Left hindlimb (tissue), 1 donor: Measurements from ENCODE around the gene CEACAM6.
"Not testable (repeated sequence)": the region's sequence is repeated elsewhere in the genome, so short reads cannot be mapped to it uniquely, and the experiment has no call there.

Source experiments
- DNase-seq: peaks from one replicate; pipeline ENCODE4 v3.0.0-alpha.2; 2018

Gene CEACAM6

DNA sequence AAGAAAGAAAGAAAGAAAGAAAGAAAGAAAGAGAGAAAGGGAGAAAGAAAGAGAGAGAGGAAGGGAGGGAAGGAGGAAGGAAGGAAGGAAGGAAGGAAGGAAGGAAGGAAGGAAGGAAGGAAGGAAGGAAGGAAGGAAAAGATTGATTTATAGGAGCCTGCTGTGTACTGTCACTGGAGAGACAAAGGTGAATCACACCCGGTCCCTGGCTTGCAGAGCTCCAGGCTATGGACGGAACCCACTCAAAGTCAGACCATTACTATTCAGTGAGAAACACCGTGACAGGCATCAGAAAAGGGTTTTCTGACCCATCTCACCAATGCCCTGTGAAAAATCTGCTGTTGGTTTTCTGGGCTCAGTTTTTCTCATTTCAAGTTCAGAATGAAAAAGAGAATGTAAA, 7.3 kb upstream of the CEACAM6 start:
- DNase-seq, result no peak

DNA sequence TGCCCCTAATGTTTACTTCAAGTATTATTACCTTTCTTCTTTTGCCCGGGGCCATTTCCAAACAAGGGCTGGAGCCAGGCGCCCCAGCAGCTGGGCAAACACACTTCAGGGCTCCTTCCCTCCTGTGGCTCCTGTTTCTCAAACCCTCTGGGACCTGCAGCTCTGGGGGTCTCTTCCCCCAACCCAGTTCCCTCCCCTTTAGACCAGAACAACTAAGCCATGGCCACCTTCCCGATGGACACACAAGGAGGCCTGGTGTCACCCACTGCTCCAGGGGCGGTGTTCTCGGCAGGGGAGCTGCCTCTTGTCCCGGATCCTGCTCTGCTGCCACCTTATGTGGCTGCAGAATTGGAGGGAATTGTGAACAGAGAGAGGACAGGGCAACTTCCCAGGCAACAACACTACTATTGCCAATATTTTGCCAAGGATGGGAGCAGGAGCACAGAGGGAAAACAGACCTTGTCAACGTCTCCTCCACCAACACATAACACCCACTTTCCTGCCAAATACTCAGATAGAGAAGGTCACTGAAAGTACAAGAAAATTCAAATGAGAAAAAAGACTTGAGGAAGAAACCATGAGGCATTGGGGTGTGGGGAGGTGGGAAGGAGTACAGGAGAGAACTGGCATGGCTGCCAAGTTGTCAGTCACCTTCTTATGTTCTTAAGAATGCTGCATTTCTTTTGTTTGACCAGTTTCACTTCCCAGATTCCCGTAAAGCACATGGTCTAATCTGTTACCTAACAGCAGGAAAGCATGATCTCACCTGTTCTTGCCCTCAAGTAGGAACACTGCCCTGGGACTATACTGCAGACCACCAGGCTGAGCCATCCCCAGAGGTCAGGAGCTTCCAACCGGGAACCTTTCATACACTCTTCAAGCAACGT, 4.8 kb upstream of the CEACAM6 start:
- not testable (repeated sequence) for DNase-seq

DNA sequence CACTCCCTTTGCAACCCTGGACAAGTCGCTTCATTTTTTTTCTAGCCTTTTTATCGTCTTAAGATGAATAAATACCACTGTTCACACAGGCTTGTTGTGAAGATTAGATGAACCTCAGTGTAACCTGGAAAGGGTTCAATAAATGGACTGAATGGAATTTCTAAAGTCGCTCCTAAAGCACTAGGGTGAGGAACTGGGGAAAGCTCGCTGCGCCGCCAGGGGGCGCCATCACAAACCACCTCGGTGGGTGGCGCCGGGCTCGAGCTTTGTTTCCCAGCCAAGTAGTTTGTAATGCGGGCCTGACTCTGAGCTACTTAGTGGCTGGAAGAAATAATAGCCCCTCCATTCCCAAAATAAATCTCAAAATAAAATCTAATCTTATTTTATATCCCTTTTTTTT, 2.2 kb upstream of the CEACAM6 start:
- no peak for DNase-seq

DNA sequence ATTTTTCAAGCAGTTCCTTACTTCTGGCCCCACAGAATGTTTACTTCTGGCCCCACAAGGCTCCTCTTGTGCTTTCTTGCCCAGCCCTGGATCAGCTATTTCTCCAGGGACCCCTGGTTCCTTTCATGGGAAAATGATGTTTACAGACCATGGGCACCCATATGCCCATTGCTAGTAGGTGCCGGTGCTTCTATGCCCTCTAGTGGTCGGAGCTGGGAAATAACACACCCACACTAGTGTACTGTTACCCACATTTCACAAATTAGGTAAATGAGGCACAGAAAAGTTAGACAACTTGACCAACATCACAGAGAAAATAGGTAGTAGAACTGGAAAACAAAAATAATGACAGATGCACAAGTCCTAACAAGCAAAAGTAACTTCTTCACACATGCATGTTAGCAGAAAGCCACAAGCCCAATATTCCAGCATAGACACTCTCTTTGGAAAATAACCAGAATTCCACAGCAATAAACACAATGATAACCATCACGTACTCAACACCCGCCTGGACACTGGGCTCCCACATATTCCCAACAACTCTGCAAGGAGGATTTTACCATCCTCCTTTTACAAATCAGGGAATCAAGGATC, 1.3 kb upstream of the CEACAM6 start:
- DNase-seq, result no peak

DNA sequence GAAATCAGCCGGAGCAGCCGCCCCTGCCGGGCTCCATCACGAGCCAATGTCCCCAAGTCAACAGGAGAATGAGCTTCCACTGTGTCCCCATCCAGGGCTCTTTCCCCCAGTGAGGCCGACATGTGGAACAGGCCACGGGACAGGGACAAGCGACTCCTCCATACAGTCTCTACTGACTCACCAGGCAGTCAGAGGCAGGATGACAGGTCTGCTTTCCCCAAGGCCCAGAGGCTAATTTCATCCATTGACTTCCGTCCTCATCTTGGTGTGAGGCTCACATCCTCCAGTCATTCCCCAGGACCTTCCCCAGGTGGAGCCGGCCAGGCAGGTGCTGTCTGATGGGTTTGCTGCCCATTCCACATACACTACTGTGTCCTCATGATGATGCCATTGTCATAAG, 3.5 kb downstream of the CEACAM6 start:
- no peak for DNase-seq

DNA sequence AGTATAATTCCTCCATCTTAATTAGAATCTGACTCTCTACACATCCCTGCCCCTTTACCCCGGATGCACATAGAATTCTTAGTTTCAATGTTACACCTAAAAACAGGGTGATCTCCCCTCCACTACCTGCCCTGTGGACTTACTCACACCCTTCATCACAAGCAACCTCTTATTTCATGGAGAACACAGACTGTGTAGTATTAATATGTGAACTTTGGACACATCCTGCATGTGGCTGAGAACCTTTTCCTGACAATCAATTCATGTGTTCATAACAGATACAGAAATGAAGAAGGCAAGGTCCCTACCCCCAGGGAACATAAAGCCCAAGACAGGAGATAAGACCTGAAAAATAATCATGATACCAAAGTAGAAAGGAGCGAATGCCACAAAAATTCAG, 11.8 kb downstream of the CEACAM6 start:
- no peak for DNase-seq

DNA sequence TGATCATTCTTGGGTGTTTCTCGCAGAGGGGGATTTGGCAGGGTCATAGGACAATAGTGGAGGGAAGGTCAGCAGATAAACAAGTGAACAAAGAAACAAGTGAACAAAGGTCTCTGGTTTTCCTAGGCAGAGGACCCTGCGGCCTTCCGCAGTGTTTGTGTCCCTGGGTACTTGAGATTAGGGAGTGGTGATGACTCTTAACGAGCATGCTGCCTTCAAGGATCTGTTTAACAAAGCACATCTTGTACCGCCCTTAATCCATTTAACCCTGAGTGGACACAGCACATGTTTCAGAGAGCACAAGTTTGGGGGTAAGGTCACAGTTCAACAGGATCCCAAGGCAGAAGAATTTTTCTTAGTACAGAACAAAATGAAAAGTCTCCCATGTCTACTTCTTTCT, 12.8 kb downstream of the CEACAM6 start:
- DNase-seq, result not testable (repeated sequence)

DNA sequence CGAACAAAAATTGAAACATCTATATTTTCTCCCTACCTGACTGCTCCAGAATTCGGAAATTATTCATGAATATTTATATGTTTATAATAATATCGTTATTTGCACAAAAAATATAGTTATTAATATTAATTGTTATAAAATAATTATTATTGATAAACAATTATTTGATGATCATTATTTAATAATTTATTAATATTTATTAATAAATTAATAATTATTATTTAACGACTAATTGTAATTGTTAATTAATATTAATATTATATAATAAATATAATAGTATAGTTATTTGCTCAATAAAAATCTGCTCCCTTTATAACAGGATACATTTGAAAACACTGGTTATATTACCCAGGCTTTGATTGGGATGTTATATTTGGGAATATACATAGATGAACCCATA, 14.3 kb downstream of the CEACAM6 start:
- no peak for DNase-seq

DNA sequence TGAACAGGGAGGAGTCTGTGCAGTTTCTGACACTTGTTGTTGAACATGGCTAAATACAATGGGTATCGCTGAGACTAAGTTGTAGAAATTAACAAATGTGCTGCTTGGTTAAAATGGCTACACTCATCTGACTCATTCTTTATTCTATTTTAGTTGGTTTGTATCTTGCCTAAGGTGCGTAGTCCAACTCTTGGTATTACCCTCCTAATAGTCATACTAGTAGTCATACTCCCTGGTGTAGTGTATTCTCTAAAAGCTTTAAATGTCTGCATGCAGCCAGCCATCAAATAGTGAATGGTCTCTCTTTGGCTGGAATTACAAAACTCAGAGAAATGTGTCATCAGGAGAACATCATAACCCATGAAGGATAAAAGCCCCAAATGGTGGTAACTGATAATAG, 16.1 kb downstream of the CEACAM6 start:
- DNase-seq, result no peak

DNA sequence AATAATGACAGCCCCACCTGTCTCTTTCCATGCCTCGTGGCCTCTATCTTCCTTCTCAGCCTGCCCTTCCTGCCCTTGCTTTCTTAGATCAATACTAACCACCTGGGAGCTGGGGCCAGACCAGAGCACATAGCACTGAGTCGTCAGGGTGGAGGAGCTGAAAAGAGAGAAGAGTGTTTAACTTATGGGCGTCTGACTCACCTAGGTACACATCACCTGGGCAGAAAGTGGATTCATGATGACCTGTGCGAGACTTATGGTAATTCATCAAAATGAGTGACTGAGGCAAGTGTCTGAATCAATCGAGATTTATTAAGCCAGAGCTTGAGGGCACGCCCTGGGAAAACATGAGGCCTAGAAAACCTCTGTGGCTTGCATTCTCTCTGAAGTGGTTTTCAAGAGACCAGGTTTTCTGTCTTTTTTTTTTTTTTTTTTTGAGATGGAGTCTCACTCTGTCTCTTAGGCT, 19.2 kb downstream of the CEACAM6 start:
- no peak for DNase-seq

DNA sequence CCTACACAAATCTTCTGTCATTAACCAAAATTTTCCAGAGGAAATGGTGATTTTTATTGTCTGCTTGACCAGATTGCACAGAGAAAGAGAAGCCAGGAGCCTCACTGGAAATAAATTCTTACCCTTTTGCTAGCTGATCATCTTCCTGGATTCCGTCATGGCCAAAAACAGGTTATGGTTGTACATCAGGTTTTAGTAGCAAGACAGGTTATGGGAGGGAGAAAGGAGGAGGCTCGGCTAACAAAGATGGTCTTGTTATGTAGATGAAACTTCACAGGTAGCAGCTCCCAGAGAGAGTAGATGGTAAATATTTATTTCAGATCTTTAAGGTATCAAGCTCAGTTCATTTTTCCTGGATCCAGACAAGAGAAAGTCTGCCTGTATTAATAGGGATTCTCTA, 21.4 kb downstream of the CEACAM6 start:
- DNase-seq, result no peak

DNA sequence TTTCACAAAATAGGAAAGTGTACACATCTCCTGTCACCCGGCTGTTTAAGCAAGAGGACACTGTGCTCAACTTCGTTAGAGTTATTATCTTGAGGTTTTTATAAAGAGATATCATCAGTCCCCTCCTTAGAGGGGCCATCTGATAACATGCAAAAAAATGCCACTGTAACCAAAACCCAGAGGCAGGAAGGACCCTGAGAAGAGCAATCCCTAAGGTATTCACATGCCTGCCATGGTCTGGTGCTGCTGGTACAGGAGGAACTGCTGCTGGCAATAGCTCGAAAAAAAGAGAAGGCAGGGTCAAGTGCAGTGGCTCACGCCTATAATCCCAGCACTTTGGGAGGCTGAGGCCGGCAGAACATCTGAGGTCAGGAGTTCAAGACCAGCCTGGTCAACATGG, 28.3 kb downstream of the CEACAM6 start:
- DNase-seq, result no peak

DNA sequence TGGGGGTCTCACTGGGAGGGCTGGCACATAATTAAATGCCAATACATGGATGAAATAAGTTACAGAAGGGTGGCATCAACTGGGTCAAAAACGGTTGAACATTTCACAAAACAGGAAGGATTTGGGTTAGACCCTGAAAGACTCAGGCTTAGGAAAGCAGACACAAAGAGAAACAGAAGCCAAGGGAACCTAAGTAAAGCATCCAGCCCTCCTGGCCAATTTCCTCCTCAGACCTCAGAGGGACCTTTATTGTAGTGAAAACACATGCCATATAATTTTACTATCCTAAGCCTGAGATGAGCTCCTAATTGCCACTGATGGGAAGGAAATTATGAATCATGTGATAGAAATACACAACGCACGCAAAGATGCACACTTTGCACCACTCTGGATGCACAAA, 29.0 kb downstream of the CEACAM6 start:
- no peak for DNase-seq

DNA sequence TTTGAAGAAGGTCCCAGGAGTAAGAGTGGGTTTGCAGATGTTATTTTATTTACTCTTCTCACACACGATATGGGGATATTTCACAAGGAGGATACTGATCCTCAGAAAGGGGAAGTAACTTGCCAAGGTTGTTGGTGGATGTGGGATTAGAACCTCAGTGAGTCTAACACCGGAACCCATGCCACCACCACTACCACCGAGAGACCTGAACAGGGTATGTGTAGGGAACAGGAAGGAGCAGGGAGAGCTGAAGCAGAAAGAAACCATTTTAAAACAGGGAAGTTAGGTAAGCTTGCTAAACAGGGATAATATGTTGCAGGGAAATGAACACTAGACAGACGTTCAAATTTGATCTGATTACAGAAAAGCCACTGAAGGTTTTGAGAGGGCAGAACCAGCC, 29.4 kb downstream of the CEACAM6 start:
- DNase-seq, result no peak

DNA sequence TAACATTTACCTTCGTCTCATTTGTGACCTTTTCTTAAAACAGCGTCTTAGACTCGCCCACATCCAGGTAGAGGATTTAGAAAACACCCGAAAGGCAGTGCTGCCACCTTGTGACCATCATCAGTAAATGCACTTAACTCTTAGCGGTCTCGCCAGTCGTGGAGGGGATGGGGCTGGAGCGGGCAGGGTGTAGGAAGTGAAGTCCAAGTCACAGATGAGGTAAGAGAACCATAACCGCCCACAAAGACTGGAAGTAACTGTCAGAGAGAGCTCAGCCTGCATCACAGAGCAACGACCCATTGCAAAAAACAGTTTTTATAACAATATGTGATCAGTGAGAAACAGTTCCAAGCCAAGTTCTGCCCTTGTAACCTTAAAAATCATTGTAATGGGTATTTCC, 30.3 kb downstream of the CEACAM6 start:
- DNase-seq, result no peak

DNA sequence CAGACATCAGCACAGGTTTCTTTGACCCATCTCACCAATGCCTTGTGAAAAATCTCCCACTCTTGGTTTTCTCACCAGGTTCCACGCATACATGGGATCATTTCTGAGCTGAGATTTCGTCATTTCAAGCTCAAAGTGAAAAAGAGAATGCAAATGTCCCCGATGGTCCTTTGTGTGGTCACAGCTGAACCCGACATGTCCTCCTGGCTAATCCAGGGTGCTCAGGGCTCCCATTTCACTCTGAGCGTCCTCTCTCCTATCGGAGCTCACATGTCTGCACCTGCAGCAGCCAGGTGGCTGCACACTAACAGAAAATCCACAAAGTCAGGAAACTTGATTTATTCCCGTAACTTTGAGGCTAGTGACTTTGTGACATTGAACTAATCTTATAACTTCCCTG, 31.7 kb downstream of the CEACAM6 start:
- no peak for DNase-seq

DNA sequence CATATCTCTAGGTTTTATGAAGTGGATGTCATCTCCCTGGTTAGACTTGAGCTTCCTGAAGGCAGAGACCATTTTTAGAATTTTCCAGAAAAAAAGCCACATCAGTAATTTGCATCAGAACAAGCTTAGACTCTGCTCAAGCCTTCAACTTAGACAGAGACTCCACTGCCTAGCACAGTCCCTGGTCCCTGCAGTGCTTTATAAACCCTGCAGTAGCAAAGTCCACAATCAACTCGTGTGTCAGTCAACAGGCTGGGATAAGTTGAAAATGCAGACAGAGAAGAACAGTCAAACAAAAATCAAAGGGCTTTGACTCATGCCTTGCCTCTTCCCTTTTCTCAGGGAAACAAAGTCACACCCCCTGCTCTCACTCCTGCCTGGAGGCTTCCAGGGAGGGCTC, 33.2 kb downstream of the CEACAM6 start:
- not testable (repeated sequence) for DNase-seq

DNA sequence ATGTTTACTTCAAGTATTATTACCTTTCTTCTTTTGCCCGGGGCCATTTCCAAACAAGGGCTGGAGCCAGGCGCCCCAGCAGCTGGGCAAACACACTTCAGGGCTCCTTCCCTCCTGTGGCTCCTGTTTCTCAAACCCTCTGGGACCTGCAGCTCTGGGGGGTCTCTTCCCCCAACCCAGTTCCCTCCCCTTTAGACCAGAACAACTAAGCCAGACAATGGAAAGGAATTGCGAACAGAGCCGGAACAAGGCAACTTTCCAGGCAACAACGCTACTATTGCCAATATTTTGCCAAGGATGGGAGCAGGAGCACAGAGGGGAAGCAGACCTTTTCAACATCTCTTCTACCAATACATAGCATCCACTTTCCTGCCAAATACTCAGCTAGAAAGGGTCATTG, 33.7 kb downstream of the CEACAM6 start:
- not testable (repeated sequence) for DNase-seq

DNA sequence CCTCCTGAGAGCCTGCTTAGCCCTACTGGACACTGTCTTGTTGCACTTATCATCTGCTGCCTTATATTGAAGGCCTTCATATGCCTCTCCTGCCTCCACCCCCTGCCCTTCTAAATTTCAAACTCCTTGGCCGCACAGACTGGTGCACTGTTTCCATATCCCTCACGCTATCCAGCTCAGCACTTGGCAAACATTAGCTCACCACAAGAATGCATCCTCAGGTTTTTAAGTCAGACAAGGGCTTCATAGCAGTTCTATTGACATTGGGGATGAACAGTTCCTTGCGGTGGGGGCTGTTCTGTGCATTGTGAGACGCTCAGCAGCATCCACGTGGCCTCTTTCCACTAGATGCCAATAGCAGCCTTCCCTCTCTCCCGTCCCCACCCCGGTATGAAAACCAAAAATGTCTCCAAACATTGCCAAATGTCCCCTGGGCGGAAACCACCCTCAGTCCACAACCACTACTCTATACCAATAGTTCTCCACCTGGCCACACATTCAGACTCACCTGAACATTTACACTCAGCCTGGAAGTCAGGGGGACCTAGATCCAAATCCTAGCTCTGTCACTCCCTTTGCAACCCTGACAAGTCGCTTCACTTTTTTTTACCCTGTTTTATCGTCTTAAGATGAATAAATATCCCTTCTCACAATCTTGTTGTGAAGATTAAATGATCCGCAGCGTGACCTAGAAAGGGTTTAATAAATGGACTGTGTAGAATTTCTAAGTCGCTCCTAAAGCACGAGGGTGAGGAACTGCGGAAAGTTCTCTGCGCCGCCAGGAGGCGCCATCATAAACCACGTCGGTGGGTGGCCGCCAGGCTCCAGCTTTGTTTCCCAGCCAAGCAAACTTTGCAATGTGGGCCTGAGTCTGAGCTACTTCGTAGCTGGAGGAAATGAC, 37.4 kb downstream of the CEACAM6 start:
- peak; percentile 53 for DNase-seq

DNA sequence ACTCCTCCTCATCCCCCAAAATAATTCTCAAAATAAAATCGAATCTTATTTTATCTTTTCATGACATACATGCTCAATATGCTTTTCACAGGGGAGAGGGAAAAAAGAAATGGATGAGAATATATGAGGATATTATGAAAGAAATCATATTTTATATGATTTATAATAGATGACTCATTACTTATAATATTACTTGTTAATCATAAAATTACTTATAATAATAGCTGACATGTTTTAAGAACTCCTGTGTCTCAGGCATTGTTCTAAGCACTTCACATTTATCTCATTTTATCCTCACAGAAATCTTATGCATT, 38.0 kb downstream of the CEACAM6 start:
- DNase-seq, result no peak

DNA sequence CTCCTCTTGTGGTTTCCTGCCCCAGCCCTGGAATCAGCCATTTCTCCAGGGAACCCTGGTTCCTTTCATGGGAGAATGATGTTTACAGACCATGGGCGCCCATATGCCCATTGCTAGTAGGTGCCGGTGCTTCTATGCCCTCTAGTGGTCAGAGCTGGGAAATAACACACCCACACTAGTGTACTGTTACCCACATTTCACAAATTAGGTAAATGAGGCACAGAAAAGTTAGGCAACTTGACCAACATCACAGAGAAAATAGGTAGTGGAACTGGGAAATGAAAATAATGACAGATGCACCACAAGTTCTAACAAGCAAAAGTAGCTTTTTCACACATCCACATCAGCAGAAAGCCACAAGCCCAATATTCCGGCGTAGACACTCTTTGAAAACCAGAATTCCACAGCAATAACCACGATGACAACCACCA, 39.7 kb downstream of the CEACAM6 start:
- DNase-seq, result no peak

DNA sequence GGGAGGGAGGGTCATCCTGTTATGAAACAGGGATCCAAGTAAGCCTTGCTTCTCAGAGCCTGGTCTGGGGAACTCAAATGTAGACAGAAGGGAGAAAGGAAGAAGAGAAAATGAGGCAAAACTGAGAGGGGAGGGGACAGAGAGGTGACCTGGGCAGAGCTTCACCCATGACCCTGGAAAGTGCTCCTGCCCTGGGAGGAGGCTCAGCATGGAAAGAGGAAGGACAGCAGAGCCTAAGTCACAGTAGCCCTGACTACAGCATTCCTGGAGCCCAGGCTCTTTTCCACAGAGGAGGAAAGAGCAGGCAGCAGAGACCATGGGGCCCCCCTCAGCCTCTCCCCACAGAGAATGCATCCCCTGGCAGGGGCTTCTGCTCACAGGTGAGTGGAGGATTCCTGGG, 41.0 kb downstream of the CEACAM6 start, which contains the start of gene CEACAM3:
CEACAM3 (plus strand) TSS at position 226 of the 400 bp plus-strand sequence; CDS start at position 317, 91 bp downstream.
- no peak for DNase-seq

DNA sequence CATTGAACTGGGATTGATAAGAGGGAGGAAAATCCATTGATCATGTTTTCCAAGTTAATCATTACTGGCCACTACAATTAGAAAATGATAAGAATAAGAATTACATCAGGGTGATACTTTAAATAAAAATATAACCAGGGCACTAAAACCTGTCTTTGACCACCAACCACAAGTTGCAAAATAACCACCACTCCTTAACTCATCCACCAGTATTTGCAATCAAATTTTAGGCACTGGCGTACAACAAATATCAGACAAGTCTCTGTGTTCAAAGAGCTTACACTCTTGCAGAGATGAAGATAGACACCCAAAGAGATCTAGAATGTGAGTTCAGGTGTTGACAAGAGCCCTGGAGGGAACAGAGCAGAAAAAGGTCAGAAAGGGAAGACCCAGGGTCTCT, 41.6 kb downstream of the CEACAM6 start:
- DNase-seq, result no peak
